Neural cell (in vitro differentiated cells): ENCODE results near the gene RAB3IL1. TPM values are rescaled to one million over a fixed set of nuclear protein-coding genes. Genes with fewer than 3 reads are reported as not detected.

Source experiments
- H2AFZ ChIP-seq: fragments of 200-600, 300-800 bp; sonication (generic), shearing (Covaris generic); 2 replicates; pipeline ENCODE4 v1.6.0; 2014; ENCODE audit warnings: low read depth, mild to moderate bottlenecking, antibody characterized with exemption, low read length, moderate library complexity
- H3F3A ChIP-seq: fragments of 200-600 bp; shearing (Covaris generic); 2 replicates; pipeline ENCODE4 v1.6.1; 2016; ENCODE audit warnings: mild to moderate bottlenecking, moderate library complexity, mixed read lengths, antibody characterized with exemption, low read length; ENCODE audit not compliant: insufficient read depth, poor library complexity, severe bottlenecking
- H3K27ac ChIP-seq: fragments of 200-600, 300-800 bp; sonication (generic), shearing (Covaris generic); 2 replicates; pipeline ENCODE4 v1.5.1; 2014; ENCODE audit warnings: mild to moderate bottlenecking, low read length, moderate library complexity
- H3K27me3 ChIP-seq: fragments of 300-800, 200-600 bp; sonication (generic), shearing (Covaris generic); 2 replicates; pipeline ENCODE4 v1.6.0; 2014; ENCODE audit warnings: mild to moderate bottlenecking, low read depth, low read length, moderate library complexity; ENCODE audit not compliant: insufficient read depth
- H3K36me3 ChIP-seq: fragments of 300-800, 200-600 bp; sonication (generic), shearing (Covaris generic); 2 replicates; pipeline ENCODE4 v1.5.1; 2014; ENCODE audit warnings: mild to moderate bottlenecking, antibody characterized with exemption, low read length, moderate library complexity; ENCODE audit not compliant: insufficient read depth
- H3K4me2 ChIP-seq: fragments of 300-800, 200-600 bp; sonication (generic), shearing (Covaris generic); 2 replicates; pipeline ENCODE4 v1.6.0; 2014; ENCODE audit warnings: mild to moderate bottlenecking, low read length
- H3K4me3 ChIP-seq: fragments of 300-800, 200-600 bp; sonication (generic), shearing (Covaris generic); 2 replicates; pipeline ENCODE4 v1.5.1; 2014; ENCODE audit warnings: mild to moderate bottlenecking, low read length, moderate library complexity
- H3K79me2 ChIP-seq: fragments of 200-600 bp; shearing (Covaris generic); replicated peaks from 2 replicates; pipeline ENCODE4 v1.6.0; 2014; ENCODE audit warnings: mild to moderate bottlenecking, low read length, moderate library complexity; ENCODE audit not compliant: insufficient read depth
- H3K9ac ChIP-seq: fragments of 300-800, 200-600 bp; sonication (generic), shearing (Covaris generic); 2 replicates; pipeline ENCODE4 v1.6.1; 2016; ENCODE audit warnings: mild to moderate bottlenecking, low read length, mixed read lengths
- H3K9me2 ChIP-seq: fragments of 200-600 bp; shearing (Covaris generic); 2 replicates; pipeline ENCODE4 v1.6.1; 2016; ENCODE audit warnings: mild to moderate bottlenecking, low read length, mixed read lengths; ENCODE audit not compliant: insufficient read depth
- H3K9me3 ChIP-seq: fragments of 200-600, 300-800 bp; sonication (generic), shearing (Covaris generic); 2 replicates; pipeline ENCODE4 v1.6.1; 2016; ENCODE audit warnings: mild to moderate bottlenecking, mixed run types, low read length, moderate library complexity, mixed read lengths
- H4K20me1 ChIP-seq: fragments of 200-600 bp; shearing (Covaris generic); 2 replicates; pipeline ENCODE4 v1.6.1; 2016; ENCODE audit warnings: mild to moderate bottlenecking, mixed run types; ENCODE audit not compliant: insufficient read depth
- EP300 ChIP-seq: fragments of 450-650 bp; conservative IDR thresholded peaks from 2 replicates; pipeline ENCODE4 v1.6.1; 2014; ENCODE audit warnings: antibody characterized with exemption, mild to moderate bottlenecking, moderate library complexity; ENCODE audit not compliant: poor library complexity, severe bottlenecking
- EZH2 ChIP-seq: fragments of 200-600, 300-800 bp; shearing (Covaris generic), sonication (generic); IDR thresholded peaks from 2 replicates; pipeline ENCODE4 v1.6.1; 2014; ENCODE audit warnings: antibody characterized with exemption, low read length, borderline replicate concordance, mild to moderate bottlenecking; ENCODE audit not compliant: insufficient read depth, poor library complexity, severe bottlenecking
- MXI1 ChIP-seq: fragments of 450-650 bp; conservative IDR thresholded peaks from 2 replicates; pipeline ENCODE4 v1.6.1; 2014; ENCODE audit warnings: antibody characterized with exemption, mild to moderate bottlenecking; ENCODE audit not compliant: poor library complexity, severe bottlenecking
- POLR2AphosphoS5 ChIP-seq: IDR thresholded peaks from 2 replicates; pipeline ENCODE4 v1.6.1; 2012
- RAD21 ChIP-seq: fragments of 450-650 bp; conservative IDR thresholded peaks from 2 replicates; pipeline ENCODE4 v1.6.1; 2014; ENCODE audit warnings: antibody characterized with exemption, mild to moderate bottlenecking, moderate library complexity
- SMC3 ChIP-seq: fragments of 450-650 bp; conservative IDR thresholded peaks from 2 replicates; pipeline ENCODE4 v1.6.1; 2014; ENCODE audit warnings: antibody characterized with exemption, mild to moderate bottlenecking, moderate library complexity; ENCODE audit not compliant: poor library complexity
- polyA plus RNA-seq: library from polyadenylated mRNA; depleted of rRNA; stranded (reverse); fragments of >200 nt; gene quantifications from 2 replicates; pipeline ENCODE4 v1.2.3, GENCODE V29; 2014
- TF ChIP-seq, protein P1 (sequence below): fragments of 450-650 bp; IDR thresholded peaks from 2 replicates; pipeline ENCODE4 v1.5.1; 2014; ENCODE audit warnings: antibody characterized with exemption, mild to moderate bottlenecking, moderate library complexity; ENCODE audit not compliant: poor library complexity, severe bottlenecking
- TF ChIP-seq, protein P2 (sequence below): IDR thresholded peaks from 2 replicates; pipeline ENCODE4 v1.6.1; 2012; ENCODE audit warnings: borderline replicate concordance

The RAB3IL1 gene
- polyA plus RNA-seq, 1 donor from 2014 or later, result 1.6 TPM

DNA sequence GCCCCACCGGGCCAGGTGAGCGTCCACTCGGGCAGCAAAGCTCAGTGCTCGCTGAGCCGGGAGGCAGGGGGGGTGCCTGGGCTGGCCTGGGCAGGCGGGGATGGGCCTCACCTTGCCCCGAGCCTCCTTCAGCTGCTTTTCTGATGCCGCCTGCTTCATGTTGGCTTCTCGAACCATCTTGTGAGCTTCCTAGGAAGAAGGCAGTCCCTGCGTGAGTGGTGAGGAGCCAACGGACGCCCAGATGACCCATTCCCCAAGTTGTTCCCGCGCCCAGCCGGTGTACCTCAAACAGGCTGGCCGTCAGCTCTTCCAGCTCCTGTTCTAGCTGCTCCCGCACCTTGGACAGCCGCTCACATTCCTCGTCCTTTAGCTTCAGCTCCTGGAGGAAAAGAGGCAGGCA, 10.1 kb downstream of the RAB3IL1 start:
- Histone ChIP-seq H3K79me2 (no peaks in the 10 kb centered on the region), H4K20me1 (no peaks in the 10 kb centered on the region), H3K4me2 (no peak overlapping the region), H3K4me3 (no peak overlapping the region), H3K36me3 (no peaks in the 10 kb centered on the region), H3K9me2 (no peaks in the 10 kb centered on the region), H3K9me3 (no peaks in the 10 kb centered on the region), H3F3A (no peaks in the 10 kb centered on the region), H2AFZ (no peak overlapping the region), H3K27ac (no peak overlapping the region), H3K27me3 (no peaks in the 10 kb centered on the region), H3K9ac (no peak overlapping the region)
- TF ChIP-seq MXI1 (no peak), POLR2AphosphoS5 (no peak), EZH2 (no peak), EP300 (no peak), SMC3 (no peak), RAD21 (no peak)
- TF ChIP-seq, protein P1, sequence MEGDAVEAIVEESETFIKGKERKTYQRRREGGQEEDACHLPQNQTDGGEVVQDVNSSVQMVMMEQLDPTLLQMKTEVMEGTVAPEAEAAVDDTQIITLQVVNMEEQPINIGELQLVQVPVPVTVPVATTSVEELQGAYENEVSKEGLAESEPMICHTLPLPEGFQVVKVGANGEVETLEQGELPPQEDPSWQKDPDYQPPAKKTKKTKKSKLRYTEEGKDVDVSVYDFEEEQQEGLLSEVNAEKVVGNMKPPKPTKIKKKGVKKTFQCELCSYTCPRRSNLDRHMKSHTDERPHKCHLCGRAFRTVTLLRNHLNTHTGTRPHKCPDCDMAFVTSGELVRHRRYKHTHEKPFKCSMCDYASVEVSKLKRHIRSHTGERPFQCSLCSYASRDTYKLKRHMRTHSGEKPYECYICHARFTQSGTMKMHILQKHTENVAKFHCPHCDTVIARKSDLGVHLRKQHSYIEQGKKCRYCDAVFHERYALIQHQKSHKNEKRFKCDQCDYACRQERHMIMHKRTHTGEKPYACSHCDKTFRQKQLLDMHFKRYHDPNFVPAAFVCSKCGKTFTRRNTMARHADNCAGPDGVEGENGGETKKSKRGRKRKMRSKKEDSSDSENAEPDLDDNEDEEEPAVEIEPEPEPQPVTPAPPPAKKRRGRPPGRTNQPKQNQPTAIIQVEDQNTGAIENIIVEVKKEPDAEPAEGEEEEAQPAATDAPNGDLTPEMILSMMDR, result no peak
- TF ChIP-seq, protein P2, sequence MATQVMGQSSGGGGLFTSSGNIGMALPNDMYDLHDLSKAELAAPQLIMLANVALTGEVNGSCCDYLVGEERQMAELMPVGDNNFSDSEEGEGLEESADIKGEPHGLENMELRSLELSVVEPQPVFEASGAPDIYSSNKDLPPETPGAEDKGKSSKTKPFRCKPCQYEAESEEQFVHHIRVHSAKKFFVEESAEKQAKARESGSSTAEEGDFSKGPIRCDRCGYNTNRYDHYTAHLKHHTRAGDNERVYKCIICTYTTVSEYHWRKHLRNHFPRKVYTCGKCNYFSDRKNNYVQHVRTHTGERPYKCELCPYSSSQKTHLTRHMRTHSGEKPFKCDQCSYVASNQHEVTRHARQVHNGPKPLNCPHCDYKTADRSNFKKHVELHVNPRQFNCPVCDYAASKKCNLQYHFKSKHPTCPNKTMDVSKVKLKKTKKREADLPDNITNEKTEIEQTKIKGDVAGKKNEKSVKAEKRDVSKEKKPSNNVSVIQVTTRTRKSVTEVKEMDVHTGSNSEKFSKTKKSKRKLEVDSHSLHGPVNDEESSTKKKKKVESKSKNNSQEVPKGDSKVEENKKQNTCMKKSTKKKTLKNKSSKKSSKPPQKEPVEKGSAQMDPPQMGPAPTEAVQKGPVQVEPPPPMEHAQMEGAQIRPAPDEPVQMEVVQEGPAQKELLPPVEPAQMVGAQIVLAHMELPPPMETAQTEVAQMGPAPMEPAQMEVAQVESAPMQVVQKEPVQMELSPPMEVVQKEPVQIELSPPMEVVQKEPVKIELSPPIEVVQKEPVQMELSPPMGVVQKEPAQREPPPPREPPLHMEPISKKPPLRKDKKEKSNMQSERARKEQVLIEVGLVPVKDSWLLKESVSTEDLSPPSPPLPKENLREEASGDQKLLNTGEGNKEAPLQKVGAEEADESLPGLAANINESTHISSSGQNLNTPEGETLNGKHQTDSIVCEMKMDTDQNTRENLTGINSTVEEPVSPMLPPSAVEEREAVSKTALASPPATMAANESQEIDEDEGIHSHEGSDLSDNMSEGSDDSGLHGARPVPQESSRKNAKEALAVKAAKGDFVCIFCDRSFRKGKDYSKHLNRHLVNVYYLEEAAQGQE, result no peak

DNA sequence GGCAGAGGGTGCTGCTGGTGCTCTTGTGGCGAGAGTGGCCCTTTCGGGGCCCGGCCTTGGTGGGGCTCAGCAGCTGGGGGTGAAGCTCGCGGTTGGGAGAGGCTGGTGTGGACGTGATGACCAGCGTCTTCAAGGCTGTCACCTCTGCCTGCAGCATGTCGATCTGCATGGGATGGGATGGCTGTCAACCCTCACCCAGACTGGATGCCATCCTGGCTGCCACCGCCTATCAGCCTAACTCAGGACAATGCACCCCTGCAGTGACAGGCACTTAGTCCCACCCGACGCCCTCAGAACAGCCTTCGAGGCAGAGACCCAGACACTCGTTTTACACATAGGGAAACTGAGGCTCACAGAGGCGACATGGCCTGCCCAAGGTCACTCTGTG, 10.8 kb downstream of the RAB3IL1 start:
- Histone ChIP-seq H3K9me3 (no peaks in the 10 kb centered on the region), H3K4me2 (no peak overlapping the region), H3K4me3 (no peak overlapping the region), H3K36me3 (no peaks in the 10 kb centered on the region), H3K9me2 (no peaks in the 10 kb centered on the region), H3F3A (no peaks in the 10 kb centered on the region), H3K79me2 (no peaks in the 10 kb centered on the region), H3K27ac (no peak overlapping the region), H2AFZ (no peak overlapping the region), H3K27me3 (no peaks in the 10 kb centered on the region), H3K9ac (no peak overlapping the region), H4K20me1 (no peaks in the 10 kb centered on the region)
- TF ChIP-seq EZH2 (no peak), EP300 (no peak), SMC3 (no peak), MXI1 (no peak), POLR2AphosphoS5 (no peak)
- TF ChIP-seq, protein P1, result no peak
- TF ChIP-seq, protein P2, result no peak
